HT-29 (cell line): ENCODE data around the gene WDR17. TPM values are rescaled to one million over a fixed set of nuclear protein-coding genes. Genes with fewer than 3 reads are reported as not detected.
"Not testable (repeated sequence)": the region's sequence is repeated elsewhere in the genome, so short reads cannot be mapped to it uniquely, and the experiment has no call there.

Source experiments
- DNase-seq: peaks from one replicate; pipeline ENCODE4 v3.0.0-alpha.2; 2015; ENCODE audit warnings: low spot score
- small RNA-seq: library from RNA; depleted of rRNA; stranded (forward); fragments of <200 nt; gene quantifications from one replicate; pipeline ENCODE3, GENCODE V24; 2014
- total RNA-seq: library from RNA; depleted of rRNA; stranded (reverse); fragments of >200 nt; shearing (Covaris generic); gene quantifications from 2 replicates; pipeline ENCODE4 v1.2.3, GENCODE V29; 2014; rRNA removed

The WDR17 gene
- total RNA-seq, 1 experiment from 2014 or later, result not detected

DNA sequence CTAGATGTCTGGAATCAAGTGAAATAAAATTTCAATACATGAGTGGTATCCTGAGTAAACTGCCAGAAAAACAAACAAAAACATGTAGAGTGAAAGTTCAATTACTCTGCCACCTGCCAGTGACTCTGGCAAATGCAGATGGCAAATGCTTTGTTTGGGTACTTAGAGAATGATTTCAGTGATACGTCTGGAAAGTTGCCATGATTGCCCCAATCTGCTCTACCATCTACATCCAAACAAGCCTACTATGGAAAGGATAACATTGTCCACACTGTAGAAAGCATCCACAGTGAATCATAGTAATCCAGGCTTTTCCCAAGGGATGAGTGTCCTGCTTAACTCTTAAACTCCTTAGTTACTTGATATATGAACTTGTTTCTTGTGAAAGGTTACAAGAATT lies 126.3 kb downstream of the WDR17 start:
- DNase-seq, result no peak

DNA sequence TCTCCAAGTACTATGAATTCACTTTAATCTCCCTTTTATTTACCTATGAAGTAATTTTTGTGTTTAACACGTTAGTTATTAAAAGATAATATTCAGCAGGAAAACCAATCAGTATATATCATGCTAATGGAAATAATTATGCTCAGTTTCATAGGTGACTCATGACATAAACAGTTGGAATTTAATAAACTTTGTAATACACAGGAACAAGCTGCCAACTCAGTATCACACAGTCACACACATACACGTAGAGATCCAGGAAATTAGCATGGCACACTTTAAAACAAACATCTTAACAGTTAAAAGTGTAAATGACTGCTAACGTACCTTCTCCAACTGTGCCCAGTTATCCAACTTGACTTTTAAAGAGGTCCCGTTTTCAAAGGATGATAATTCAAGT lies 127.5 kb downstream of the WDR17 start:
- no peak for DNase-seq

- DNase-seq, result no peak
Measured at GRCh38 chr4:176193938-176194337, 128.3 kb downstream of the WDR17 start.

- peak; percentile 67 for DNase-seq
Measured at GRCh38 chr4:176195184-176195978, 129.7 kb downstream of the WDR17 start, which contains the start of gene SPATA4. TSS of gene SPATA4 (minus strand) at chr4:176195585. CDS start at chr4:176195562, 23 bp downstream.

DNA sequence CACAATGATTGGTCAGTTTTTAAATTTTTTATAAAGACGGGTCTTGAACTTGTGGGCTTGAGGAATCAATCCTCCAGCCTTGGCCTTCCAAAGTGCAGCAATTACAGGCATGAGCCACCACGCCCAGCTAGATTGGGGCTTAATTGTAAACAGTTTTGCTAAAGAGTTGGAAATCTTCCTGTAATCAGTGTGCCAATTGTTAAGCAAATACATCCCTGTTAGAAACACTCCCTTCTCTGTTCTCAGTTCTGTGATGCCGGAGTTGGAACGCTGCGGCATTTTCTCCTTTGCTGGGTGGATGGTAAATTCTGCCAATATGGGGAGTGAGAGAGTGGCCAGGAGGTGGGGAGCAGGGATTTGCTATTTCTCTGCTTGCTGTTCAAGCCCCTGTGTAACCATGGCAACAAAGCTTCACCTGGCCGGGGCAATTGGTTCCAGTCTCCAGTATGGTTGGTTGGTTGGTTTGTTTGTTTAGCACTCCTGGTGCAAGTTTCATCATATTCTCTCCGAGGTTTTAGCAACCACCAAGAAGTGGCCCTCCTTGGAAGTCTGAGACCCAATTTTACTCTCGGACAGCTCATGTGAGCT lies 132.8 kb downstream of the WDR17 start:
- DNase-seq, result no peak

DNA sequence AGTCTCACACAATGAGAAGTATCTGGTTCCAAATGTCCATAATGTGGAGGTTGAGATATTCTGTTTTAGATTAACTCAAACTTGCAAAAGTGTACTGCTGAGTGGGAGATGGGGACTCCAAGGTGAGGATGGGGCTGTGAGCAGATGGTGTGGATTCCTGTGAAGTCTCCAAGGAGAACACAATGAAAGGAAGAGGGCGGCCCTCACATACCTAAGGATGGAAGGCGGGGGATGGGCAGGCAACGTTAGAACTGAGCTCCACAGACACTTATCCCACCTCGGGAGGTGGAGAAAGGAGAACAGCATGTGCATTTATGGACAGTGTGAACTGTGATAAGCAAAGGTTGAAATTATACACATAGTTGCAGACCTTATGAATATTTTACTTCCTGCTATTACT lies 139.7 kb downstream of the WDR17 start:
- no peak for DNase-seq

- no peak for DNase-seq
Measured at GRCh38 chr4:176207839-176208238, 142.2 kb downstream of the WDR17 start.

DNA sequence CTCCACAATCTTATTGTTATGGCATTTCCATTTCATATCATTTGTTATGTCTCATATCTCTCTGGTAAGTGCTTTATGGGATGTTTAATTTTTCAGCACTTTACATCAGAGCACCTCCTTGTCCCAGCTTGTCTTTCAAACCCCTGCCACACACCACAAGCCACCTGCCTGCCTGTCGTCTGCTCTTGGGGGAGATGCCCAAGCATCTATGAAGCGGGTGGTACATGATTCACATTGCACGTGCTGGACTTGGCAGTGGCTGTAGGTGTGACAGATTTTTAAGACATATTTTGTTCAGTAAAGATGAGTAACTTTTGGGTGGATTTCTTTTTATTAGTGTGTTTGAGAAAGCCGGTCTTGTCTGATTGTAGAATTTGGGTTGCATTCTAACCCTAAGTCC lies 143.9 kb downstream of the WDR17 start:
- no peak for DNase-seq

- DNase-seq, result no peak
Measured at GRCh38 chr4:176210101-176210500, 144.5 kb downstream of the WDR17 start.

- no peak for DNase-seq
Measured at GRCh38 chr4:176210579-176211296, 145.1 kb downstream of the WDR17 start.

DNA sequence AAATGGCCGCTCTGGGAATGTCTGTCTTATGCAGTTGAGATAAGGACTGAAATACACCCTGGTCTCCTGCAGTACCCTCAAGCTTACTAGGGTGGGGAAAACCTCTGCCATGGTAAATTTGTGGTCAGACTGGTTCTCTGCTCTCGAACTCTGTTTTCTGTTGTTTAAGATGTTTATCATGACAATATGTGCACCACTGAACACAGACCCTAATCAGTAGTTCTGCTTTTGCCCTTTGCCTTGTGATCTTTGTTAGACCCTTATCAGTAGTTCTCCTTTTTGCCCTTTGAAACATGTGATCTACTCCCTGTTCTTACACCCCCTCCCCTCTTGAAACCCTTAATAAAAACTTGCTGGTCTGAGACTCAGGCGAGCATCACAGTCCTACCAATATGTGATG lies 146.7 kb downstream of the WDR17 start:
- DNase-seq, result not testable (repeated sequence)

DNA sequence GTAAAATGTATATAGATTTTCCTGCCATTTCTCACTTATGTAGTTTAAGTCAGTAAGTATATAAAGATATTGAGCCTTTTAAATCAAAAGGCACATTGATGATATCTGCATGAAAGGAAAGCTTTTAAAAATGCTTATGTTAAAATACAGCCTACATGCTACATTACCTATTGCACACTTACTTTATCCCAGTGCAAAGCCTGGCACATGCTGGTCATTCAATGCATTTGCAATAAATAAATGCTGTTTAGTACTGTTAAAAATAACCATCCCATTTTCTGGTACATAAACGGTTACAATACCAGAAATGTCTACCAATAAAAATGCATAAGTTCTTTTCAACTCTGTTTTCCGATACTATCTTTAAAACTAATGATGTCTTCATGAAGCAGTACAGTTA lies 151.9 kb downstream of the WDR17 start:
- no peak for DNase-seq

GRCh38 chr4:176222149-176222548 lies 156.5 kb downstream of the WDR17 start:
- no peak for DNase-seq

DNA sequence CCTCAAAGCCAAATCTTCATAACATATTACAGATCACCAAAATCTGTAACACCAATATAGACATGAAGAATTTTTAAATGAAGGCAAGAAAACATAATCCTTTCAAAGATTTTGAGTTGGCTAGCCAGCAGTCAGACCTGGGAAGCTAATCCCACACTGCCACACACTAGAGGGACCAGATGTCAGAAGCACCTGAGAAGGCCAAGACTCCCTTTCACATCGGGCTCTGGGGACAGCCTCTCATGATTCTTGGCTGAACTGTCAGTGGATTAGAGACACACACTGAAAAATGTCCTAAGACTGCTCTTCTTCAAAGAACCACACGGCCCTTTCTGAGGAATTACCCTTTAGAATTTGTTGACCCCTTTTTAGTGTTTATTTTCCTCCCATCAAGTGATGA lies 157.9 kb downstream of the WDR17 start:
- DNase-seq, result no peak

GRCh38 chr4:176226736-176227135 lies 161.1 kb downstream of the WDR17 start:
- DNase-seq, result no peak

DNA sequence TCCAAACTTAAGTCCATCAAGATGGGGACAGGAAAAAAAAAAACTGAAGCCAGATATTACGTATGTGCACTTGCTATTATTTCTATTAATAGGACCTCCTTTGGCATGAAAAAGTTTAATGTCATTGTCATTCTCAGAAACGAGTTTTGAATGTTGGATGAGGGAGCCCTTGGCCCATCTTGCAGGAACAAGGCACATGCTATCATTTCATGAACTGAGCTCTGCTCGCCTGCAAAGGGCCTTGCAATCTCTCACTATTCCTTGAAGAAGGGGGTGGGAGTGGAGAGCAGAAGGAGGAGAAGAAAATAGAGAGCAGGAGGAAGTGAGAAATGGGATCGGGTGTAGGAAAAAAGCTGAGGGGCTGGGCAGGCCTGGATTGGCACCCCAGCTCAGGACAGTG lies 164.0 kb downstream of the WDR17 start:
- no peak for DNase-seq

Small RNA genes lying within 50 kb of the gene (small RNA-seq; reads per million reads assigned to genes)
- gene RF00432, result not detected

Other genes with a start within 250 kb of the WDR17 start
- gene SPATA4, start 129.7 kb downstream of the WDR17 start, total RNA-seq, result not detected in 2 replicates
- gene ASB5, start 203.4 kb downstream of the WDR17 start, total RNA-seq, result not detected in 2 replicates